Osteocyte (in vitro differentiated cells): ENCODE results near the gene LHX1. TPM values are rescaled to one million over a fixed set of nuclear protein-coding genes. Genes with fewer than 3 reads are reported as not detected.

ENCODE experiments used
- DNase-seq: peaks from one replicate; pipeline ENCODE4 v3.0.0; 2021; ENCODE audit warnings: mixed read lengths; ENCODE audit not compliant: unreplicated experiment; ENCODE audit errors: extremely low spot score
- H3K27ac Mint-ChIP-seq: one replicate; pipeline ENCODE4 v1.8.0; 2021; ENCODE audit warnings: mild to moderate bottlenecking, mixed read lengths; ENCODE audit not compliant: unreplicated experiment
- H3K27me3 Mint-ChIP-seq: one replicate; pipeline ENCODE4 v1.8.0; 2021; ENCODE audit warnings: mixed read lengths; ENCODE audit not compliant: unreplicated experiment
- H3K36me3 Mint-ChIP-seq: one replicate; pipeline ENCODE4 v1.8.0; 2021; ENCODE audit warnings: mixed read lengths; ENCODE audit not compliant: unreplicated experiment
- H3K4me1 Mint-ChIP-seq: one replicate; pipeline ENCODE4 v1.8.0; 2021; ENCODE audit warnings: mixed read lengths; ENCODE audit not compliant: unreplicated experiment
- H3K4me3 Mint-ChIP-seq: one replicate; pipeline ENCODE4 v1.8.0; 2021; ENCODE audit warnings: mild to moderate bottlenecking, moderate library complexity, mixed read lengths; ENCODE audit not compliant: unreplicated experiment
- H3K9me3 Mint-ChIP-seq: one replicate; pipeline ENCODE4 v1.8.0; 2021; ENCODE audit warnings: mixed read lengths; ENCODE audit not compliant: unreplicated experiment
- CTCF ChIP-seq: fragments of 200-600 bp; sonication (generic); IDR thresholded peaks from 2 replicates; pipeline ENCODE4 v1.5.0; 2021; ENCODE audit warnings: antibody characterized with exemption, mild to moderate bottlenecking, moderate library complexity
- total RNA-seq: library from RNA; stranded (reverse); gene quantifications from 2 replicates; pipeline ENCODE4 v1.2.1, GENCODE V29; 2021

LHX1 gene
- total RNA-seq, 1 donor from 2014 or later = not detected

- Mint-ChIP-seq H3K27ac (no peak overlapping the region), H3K9me3 (no peaks in the 10 kb centered on the region), H3K4me3 (no peak overlapping the region), H3K27me3 (peaks cover 75% of the 10 kb centered on the region), H3K36me3 (no peaks in the 10 kb centered on the region), H3K4me1 (peaks cover 39% of the 10 kb centered on the region)
- TF ChIP-seq CTCF = no peak
- DNase-seq = no peak
Measured at GRCh38 chr17:36939052-36939801, 2.0 kb downstream of the LHX1 start.

GRCh38 chr17:36939802-36940312, 2.6 kb downstream of the LHX1 start:
- no peak for DNase-seq
- Mint-ChIP-seq H3K4me3 (no peak overlapping the region), H3K9me3 (no peaks in the 10 kb centered on the region), H3K36me3 (no peaks in the 10 kb centered on the region), H3K27me3 (peaks cover 79% of the 10 kb centered on the region), H3K27ac (no peak overlapping the region), H3K4me1 (peaks cover 37% of the 10 kb centered on the region)
- no peak for TF ChIP-seq CTCF

GRCh38 chr17:36940313-36941264, 3.3 kb downstream of the LHX1 start:
- no peaks in the 10 kb centered on the region for H3K9me3 Mint-ChIP-seq
- peaks cover 79% of the 10 kb centered on the region for H3K27me3 Mint-ChIP-seq
- no peak overlapping the region for H3K27ac Mint-ChIP-seq
- no peaks in the 10 kb centered on the region for H3K36me3 Mint-ChIP-seq
- no peak for DNase-seq
- TF ChIP-seq CTCF = no peak
- no peak overlapping the region for H3K4me3 Mint-ChIP-seq
- H3K4me1 Mint-ChIP-seq = peaks cover 32% of the 10 kb centered on the region

- Mint-ChIP-seq H3K36me3 (no peaks in the 10 kb centered on the region), H3K4me1 (peaks cover 25% of the 10 kb centered on the region), H3K27ac (no peak overlapping the region), H3K4me3 (no peak overlapping the region), H3K9me3 (no peaks in the 10 kb centered on the region), H3K27me3 (peaks cover 80% of the 10 kb centered on the region)
- no peak for DNase-seq
- no peak for TF ChIP-seq CTCF
Measured at GRCh38 chr17:36941265-36942010, 4.2 kb downstream of the LHX1 start.
